Tracheal epithelial cell (primary cell): ENCODE measurements around the gene MCM10. TPM values are rescaled to one million over a fixed set of nuclear protein-coding genes. Genes with fewer than 3 reads are reported as not detected.

Experiments
- total RNA-seq: library from RNA; depleted of rRNA; stranded (reverse); fragments of >200 nt; gene quantifications from 2 replicates; pipeline ENCODE4 v1.2.1, GENCODE V29; 2014

Gene MCM10
- 0.43 and 3.9 TPM in 2 replicates for total RNA-seq

DNA sequence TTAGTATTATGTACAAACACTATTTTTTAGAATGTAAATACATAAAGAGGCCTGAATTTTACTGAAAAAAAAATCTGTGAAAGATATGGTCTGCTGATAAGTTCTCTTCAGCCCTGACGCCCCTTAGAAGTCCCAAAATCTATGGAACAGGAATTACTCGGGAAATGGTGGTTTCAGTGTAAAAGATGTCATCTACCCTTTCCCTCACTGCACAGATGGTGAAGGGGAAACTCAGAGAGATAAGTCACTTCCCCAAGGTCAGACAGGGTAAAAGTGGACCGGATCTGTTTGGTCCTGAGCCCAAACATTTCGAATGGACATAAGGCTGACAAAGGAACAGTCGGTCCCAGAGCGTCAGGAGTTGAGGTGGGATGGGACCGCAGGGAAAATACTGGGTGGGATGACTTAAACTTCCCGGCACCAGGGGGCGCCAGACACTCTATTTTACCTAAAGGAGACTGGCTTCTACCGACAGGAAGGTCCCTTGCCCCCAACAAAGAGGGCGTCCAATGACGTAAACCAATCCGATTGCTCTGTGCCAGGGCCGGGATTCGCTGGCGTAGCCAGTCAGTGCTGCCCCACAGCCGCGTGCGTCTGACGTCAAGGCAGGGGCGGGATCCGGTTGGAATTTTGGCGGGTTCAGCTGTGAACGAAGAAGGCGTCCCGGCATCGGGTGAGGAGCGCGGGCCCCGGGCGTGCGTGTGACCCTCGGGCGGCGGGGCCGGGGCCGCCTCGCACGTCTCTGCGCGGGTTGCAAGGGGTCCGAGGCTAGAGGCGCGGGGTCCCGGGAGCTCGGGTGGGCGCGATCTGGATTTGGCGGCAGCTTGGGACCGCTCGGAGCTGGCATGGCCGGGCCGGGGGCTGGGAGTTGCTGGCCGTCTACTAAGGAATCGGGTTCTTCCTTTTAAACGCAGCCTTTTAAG, at the start of gene MCM10:
Gene MCM10 (plus strand): TSS at position 625 of the 923 bp plus-strand sequence. CDS start 2,645 bp downstream, outside the sequence.

DNA sequence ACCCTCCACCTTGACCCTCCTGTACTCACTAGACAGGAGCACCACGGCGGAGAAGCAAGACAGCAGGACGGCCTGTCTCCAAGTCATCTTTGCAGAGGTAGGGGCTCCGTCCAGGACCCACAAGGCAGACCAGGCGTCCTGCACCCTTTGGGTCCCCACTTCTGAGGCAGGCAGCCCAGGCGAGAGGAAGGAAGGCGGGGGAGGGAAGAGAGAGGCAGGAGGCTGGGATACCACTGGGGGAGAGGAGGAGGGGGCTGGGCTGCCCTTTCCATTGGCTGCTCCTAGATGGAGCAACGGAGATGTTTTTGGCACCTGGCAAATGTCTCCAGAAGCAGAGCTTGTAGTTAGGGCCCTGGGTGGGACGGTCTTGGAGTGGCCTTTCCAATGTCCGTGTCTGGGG, 72.8 kb downstream of the MCM10 start, which contains the start of gene UCMA:
Gene UCMA (minus strand): TSS at position 203 of the 400 bp plus-strand sequence. CDS start 116 bp downstream, at position 87.

Other genes starting within 250 kb of the MCM10 start
- gene CCDC3, start 159.8 kb upstream of the MCM10 start, total RNA-seq, result 0.96 and 1.7 TPM in 2 replicates
- 44.5 and 104 TPM in 2 replicates for gene OPTN, start 61.4 kb upstream of the MCM10 start, total RNA-seq
- not detected in 2 replicates for gene UCMA, start 72.8 kb downstream of the MCM10 start, total RNA-seq
- gene PHYH, start 138.5 kb downstream of the MCM10 start, total RNA-seq, result 8.7 and 12.4 TPM in 2 replicates
- gene SEPHS1, start 186.7 kb downstream of the MCM10 start, total RNA-seq, result 15.3 and 20.7 TPM in 2 replicates